ENCODE results near the gene RORB.

The RORB gene

DNA sequence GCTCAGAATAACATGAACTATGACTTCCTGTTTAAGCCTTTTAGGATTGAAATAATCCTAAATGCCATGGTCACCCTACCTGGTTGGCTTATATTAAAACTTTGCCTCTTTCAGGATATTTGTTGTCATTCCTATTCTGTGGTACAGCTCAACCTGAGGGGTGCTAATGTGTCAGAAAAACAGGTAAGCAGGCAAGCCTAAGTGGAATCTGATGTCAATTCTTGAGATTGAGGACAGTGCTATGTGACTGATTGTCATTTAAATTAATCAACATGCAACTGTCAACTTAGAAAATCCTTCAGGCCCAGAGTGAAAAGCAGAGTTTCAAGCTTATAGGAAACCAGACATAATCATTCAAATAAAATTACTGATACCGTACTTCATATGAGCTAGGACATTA, 2.6 kb upstream of the RORB start:
- TF ChIP-seq NFIC (IDR thresholded peaks at IDR 0.05): no peak
- TF ChIP-seq, protein P1, sequence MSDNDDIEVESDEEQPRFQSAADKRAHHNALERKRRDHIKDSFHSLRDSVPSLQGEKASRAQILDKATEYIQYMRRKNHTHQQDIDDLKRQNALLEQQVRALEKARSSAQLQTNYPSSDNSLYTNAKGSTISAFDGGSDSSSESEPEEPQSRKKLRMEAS (IDR thresholded peaks at IDR 0.05): no peak
- no peak for TF ChIP-seq ZBTB7A (IDR thresholded peaks at IDR 0.05; ENCODE audit: low read depth)
- no peak for TF ChIP-seq RAD21 (IDR thresholded peaks at IDR 0.05; ENCODE audit: low read depth)
- no peak for TF ChIP-seq YY1 (IDR thresholded peaks at IDR 0.05; ENCODE audit: low read depth)
- no peak for TF ChIP-seq EP300 (IDR thresholded peaks at IDR 0.05; ENCODE audit: borderline replicate concordance)
- TF ChIP-seq CEBPB (IDR thresholded peaks at IDR 0.05): no peak
- no peak for TF ChIP-seq TCF12 (IDR thresholded peaks at IDR 0.05; ENCODE audit: low read depth)
- TF ChIP-seq TAF1 (IDR thresholded peaks at IDR 0.05; ENCODE audit: low read depth): no peak
- TF ChIP-seq, protein P2, sequence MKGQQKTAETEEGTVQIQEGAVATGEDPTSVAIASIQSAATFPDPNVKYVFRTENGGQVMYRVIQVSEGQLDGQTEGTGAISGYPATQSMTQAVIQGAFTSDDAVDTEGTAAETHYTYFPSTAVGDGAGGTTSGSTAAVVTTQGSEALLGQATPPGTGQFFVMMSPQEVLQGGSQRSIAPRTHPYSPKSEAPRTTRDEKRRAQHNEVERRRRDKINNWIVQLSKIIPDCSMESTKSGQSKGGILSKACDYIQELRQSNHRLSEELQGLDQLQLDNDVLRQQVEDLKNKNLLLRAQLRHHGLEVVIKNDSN (IDR thresholded peaks at IDR 0.05): no peak
- TF ChIP-seq TEAD4 (IDR thresholded peaks at IDR 0.05): no peak
- TF ChIP-seq EGR1 (IDR thresholded peaks at IDR 0.05): no peak
- no peak for TF ChIP-seq FOXM1 (IDR thresholded peaks at IDR 0.05; ENCODE audit: borderline replicate concordance, low read depth)
- TF ChIP-seq, protein P3, sequence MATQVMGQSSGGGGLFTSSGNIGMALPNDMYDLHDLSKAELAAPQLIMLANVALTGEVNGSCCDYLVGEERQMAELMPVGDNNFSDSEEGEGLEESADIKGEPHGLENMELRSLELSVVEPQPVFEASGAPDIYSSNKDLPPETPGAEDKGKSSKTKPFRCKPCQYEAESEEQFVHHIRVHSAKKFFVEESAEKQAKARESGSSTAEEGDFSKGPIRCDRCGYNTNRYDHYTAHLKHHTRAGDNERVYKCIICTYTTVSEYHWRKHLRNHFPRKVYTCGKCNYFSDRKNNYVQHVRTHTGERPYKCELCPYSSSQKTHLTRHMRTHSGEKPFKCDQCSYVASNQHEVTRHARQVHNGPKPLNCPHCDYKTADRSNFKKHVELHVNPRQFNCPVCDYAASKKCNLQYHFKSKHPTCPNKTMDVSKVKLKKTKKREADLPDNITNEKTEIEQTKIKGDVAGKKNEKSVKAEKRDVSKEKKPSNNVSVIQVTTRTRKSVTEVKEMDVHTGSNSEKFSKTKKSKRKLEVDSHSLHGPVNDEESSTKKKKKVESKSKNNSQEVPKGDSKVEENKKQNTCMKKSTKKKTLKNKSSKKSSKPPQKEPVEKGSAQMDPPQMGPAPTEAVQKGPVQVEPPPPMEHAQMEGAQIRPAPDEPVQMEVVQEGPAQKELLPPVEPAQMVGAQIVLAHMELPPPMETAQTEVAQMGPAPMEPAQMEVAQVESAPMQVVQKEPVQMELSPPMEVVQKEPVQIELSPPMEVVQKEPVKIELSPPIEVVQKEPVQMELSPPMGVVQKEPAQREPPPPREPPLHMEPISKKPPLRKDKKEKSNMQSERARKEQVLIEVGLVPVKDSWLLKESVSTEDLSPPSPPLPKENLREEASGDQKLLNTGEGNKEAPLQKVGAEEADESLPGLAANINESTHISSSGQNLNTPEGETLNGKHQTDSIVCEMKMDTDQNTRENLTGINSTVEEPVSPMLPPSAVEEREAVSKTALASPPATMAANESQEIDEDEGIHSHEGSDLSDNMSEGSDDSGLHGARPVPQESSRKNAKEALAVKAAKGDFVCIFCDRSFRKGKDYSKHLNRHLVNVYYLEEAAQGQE (IDR thresholded peaks at IDR 0.05; ENCODE audit: low read depth): no peak
- TF ChIP-seq CREB1 (IDR thresholded peaks at IDR 0.05; ENCODE audit: low read depth): no peak

DNA sequence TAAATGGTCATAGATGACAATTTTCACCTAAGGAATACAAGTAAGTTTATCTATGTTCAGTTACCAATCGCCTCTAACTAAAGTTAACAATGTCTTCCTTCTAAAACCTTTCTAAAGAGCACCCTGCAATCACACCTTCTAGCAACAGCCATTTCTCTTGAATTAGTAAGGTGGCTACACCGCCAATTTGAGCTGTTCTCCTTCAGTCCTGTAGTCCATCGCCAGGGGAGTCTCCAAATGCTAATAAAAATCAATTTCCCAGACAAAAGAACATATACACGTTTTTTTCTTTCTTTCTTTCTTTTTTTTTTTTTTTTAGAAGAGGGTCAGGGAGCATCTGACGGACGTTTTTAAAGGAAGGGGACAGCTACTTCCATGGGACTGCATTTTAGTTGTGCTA, 729 bp upstream of the RORB start:
- TF ChIP-seq CEBPB (IDR thresholded peaks at IDR 0.05) (no peak), ZBTB7A (IDR thresholded peaks at IDR 0.05; ENCODE audit: low read depth) (no peak), CREB1 (IDR thresholded peaks at IDR 0.05; ENCODE audit: low read depth) (no peak), YY1 (IDR thresholded peaks at IDR 0.05; ENCODE audit: low read depth) (no peak), TAF1 (IDR thresholded peaks at IDR 0.05; ENCODE audit: low read depth) (no peak), TEAD4 (IDR thresholded peaks at IDR 0.05) (no peak), FOXM1 (IDR thresholded peaks at IDR 0.05; ENCODE audit: borderline replicate concordance, low read depth) (no peak), TCF12 (IDR thresholded peaks at IDR 0.05; ENCODE audit: low read depth) (no peak), EGR1 (IDR thresholded peaks at IDR 0.05) (no peak), EP300 (IDR thresholded peaks at IDR 0.05; ENCODE audit: borderline replicate concordance) (no peak), RAD21 (IDR thresholded peaks at IDR 0.05; ENCODE audit: low read depth) (no peak), NFIC (IDR thresholded peaks at IDR 0.05) (no peak)
- TF ChIP-seq, protein P1 (IDR thresholded peaks at IDR 0.05): no peak
- TF ChIP-seq, protein P3 (IDR thresholded peaks at IDR 0.05; ENCODE audit: low read depth): no peak
- TF ChIP-seq, protein P2 (IDR thresholded peaks at IDR 0.05): no peak

DNA sequence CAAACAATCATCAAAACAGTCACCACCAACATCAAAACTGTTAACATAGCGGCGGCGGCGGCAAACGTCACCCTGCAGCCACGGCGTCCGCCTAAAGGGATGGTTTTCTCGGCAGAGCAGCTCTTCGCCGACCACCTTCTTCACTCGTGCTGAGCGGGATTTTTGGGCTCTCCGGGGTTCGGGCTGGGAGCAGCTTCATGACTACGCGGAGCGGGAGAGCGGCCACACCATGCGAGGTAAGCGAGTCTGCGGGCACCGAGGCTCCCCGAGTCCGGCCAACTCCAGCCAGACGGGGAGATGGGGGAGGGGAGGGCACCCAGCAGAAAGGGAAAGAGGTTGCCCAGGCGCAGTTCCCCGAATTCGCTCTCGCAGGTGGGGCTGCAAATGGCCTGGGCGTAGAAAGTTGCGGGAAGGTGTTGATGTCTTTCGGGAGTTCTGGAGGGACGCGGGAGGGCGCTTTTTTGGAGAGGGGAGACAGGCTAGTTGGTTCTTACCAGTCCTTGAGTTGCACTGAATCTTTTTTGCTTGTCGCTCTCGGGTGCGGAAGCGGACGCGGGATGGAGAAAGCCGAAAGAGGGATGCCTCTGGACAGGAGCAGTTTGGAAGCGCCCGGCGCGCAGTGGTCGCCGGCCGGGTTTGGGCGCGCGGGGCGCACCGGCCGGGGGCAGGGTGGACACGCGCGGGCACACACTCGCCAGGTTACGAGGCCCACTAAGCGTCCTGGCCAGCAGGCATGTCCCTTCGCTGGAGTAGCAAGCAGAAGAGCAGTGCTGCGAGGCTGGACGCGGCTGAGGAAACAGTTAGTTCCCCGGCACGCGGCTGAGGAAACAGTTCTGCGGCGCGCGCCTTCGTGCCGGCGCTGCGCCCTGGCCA, 849 bp downstream of the RORB start:
- TF ChIP-seq CREB1 (IDR thresholded peaks at IDR 0.05; ENCODE audit: low read depth) (no peak), EP300 (IDR thresholded peaks at IDR 0.05; ENCODE audit: borderline replicate concordance) (no peak), CEBPB (IDR thresholded peaks at IDR 0.05) (no peak), EGR1 (IDR thresholded peaks at IDR 0.05) (no peak), RAD21 (IDR thresholded peaks at IDR 0.05; ENCODE audit: low read depth) (no peak), YY1 (IDR thresholded peaks at IDR 0.05; ENCODE audit: low read depth) (no peak), ZBTB7A (IDR thresholded peaks at IDR 0.05; ENCODE audit: low read depth) (no peak), FOXM1 (IDR thresholded peaks at IDR 0.05; ENCODE audit: borderline replicate concordance, low read depth) (no peak), TAF1 (IDR thresholded peaks at IDR 0.05; ENCODE audit: low read depth) (no peak), TEAD4 (IDR thresholded peaks at IDR 0.05) (no peak), TCF12 (IDR thresholded peaks at IDR 0.05; ENCODE audit: low read depth) (no peak), NFIC (IDR thresholded peaks at IDR 0.05) (no peak)
- TF ChIP-seq, protein P2 (IDR thresholded peaks at IDR 0.05): no peak
- TF ChIP-seq, protein P3 (IDR thresholded peaks at IDR 0.05; ENCODE audit: low read depth): no peak
- TF ChIP-seq, protein P1 (IDR thresholded peaks at IDR 0.05): no peak

Data from Ishikawa (cell line).